ENCODE results near the gene SLC12A8.
"Not testable (repeated sequence)": the region's sequence is repeated elsewhere in the genome, so short reads cannot be mapped to it uniquely, and the experiment has no call there.

SLC12A8 gene

GRCh38 chr3:125107363-125107762, 105.2 kb downstream of the SLC12A8 start:
- peaks cover 4 to 7% of the 10 kb centered on the region in 2 donors for H3K9me3 Mint-ChIP-seq
- peak overlapping the region; percentile 79 for H3K27ac Mint-ChIP-seq
- H3K27me3 Mint-ChIP-seq = peaks cover 3 to 13% of the 10 kb centered on the region in 2 donors
- ATAC-seq (replicated peaks) (no peak), DNase-seq (no peak)
- peak overlapping the region in 1 of 2 donors; percentile 59 for H3K4me3 Mint-ChIP-seq
- peaks cover 51 to 57% of the 10 kb centered on the region in 2 donors for H3K4me1 Mint-ChIP-seq
- peaks cover 5 to 7% of the 10 kb centered on the region in 2 donors for H3K36me3 Mint-ChIP-seq

- peaks cover 7 to 15% of the 10 kb centered on the region in 2 donors for H3K27me3 Mint-ChIP-seq
- H3K27ac Mint-ChIP-seq = no peak overlapping the region
- DNase-seq (no peak), ATAC-seq (replicated peaks) (no peak)
- no peak overlapping the region for H3K4me3 Mint-ChIP-seq
- peaks cover 4 to 7% of the 10 kb centered on the region in 2 donors for H3K9me3 Mint-ChIP-seq
- H3K36me3 Mint-ChIP-seq = peaks cover 5 to 7% of the 10 kb centered on the region in 2 donors
- peaks cover 33 to 43% of the 10 kb centered on the region in 2 donors for H3K4me1 Mint-ChIP-seq
Measured at GRCh38 chr3:125105116-125105515, 107.4 kb downstream of the SLC12A8 start.

DNA sequence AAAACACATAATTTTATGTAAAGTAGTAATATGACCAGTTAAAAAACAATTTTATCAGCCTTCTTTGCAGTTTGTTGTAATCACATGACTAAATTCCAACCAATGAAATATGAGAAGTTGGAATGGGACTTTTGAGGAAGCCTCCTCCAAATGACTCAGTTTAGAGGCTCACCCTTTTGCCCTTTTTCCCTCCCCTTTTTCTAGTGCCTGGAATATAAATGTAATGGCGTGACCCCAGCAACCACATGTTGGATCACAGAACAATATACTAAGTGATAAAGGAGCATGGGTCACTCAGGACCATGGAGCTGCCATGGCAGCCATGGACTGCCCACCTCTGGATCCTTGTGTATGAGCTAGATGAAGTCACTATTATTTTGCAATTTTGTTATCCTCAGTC, 107.9 kb downstream of the SLC12A8 start:
- Mint-ChIP-seq H3K9me3 (peaks cover 6 to 11% of the 10 kb centered on the region in 2 donors), H3K27ac (peak overlapping the region; percentile 9), H3K4me3 (no peak overlapping the region), H3K27me3 (peaks cover 7 to 20% of the 10 kb centered on the region in 2 donors), H3K4me1 (peaks cover 28 to 38% of the 10 kb centered on the region in 2 donors), H3K36me3 (peaks cover 8 to 11% of the 10 kb centered on the region in 2 donors)
- DNase-seq = no peak
- no peak for ATAC-seq (replicated peaks)

GRCh38 chr3:125103406-125103805, 109.1 kb downstream of the SLC12A8 start:
- H3K9me3 Mint-ChIP-seq = peaks cover 6 to 16% of the 10 kb centered on the region in 2 donors
- no peak for ATAC-seq (replicated peaks)
- H3K4me1 Mint-ChIP-seq = peaks cover 19 to 25% of the 10 kb centered on the region in 2 donors
- no peak for DNase-seq
- H3K36me3 Mint-ChIP-seq = peaks cover 8 to 14% of the 10 kb centered on the region in 2 donors
- no peak overlapping the region for H3K4me3 Mint-ChIP-seq
- H3K27me3 Mint-ChIP-seq = peaks cover 7 to 20% of the 10 kb centered on the region in 2 donors
- H3K27ac Mint-ChIP-seq = peak overlapping the region; percentile 53

- no peak for DNase-seq
- Mint-ChIP-seq H3K9me3 (peaks cover 6 to 16% of the 10 kb centered on the region in 2 donors), H3K4me1 (peaks cover 11 to 16% of the 10 kb centered on the region in 2 donors), H3K4me3 (no peak overlapping the region), H3K27ac (no peak overlapping the region), H3K36me3 (peaks cover 8 to 14% of the 10 kb centered on the region in 2 donors), H3K27me3 (peaks cover 7 to 20% of the 10 kb centered on the region in 2 donors)
- no peak for ATAC-seq (replicated peaks)
Measured at GRCh38 chr3:125102470-125102869, 110.1 kb downstream of the SLC12A8 start.

DNA sequence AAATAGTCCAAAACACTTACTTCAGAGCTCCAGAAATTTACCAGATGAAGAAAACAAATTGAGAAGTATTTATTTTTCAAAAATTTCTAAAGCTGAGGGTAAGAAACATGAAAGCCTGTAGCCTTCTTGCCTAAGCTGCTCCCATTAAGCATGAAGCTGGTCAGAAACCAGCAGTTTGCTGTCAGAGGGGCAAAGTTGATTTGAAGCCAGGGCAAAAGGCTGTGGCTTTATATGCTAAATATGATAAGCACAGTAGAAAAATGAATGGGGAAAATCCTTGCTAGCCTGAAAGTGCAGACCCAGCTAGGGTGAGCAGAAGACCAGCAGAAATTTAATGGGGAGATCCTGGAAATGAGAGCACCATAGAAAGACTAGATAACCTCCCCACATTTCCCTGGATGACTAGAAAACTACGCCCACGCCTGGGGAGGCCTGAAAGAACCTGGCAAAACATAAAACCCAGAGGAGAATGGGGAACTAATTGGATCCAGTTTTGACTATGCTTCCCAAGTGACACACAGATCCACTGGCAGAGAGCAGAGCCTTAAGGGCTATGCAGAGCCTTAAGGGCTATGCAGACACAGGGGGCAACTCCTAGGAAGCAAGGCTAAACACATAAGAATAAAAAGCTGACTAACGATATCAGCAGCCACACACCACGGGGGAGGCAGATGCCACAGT, 113.8 kb downstream of the SLC12A8 start:
- H3K4me1 Mint-ChIP-seq = peaks cover 3% of the 10 kb centered on the region in 2 donors
- no peak overlapping the region for H3K27ac Mint-ChIP-seq
- H3K4me3 Mint-ChIP-seq = no peak overlapping the region
- peaks cover 3 to 7% of the 10 kb centered on the region in 2 donors for H3K36me3 Mint-ChIP-seq
- DNase-seq (no peak), ATAC-seq (replicated peaks) (peak in 1 of 2 donors; percentile 39)
- H3K9me3 Mint-ChIP-seq = peaks cover 2 to 9% of the 10 kb centered on the region in 2 donors
- peaks cover 7 to 13% of the 10 kb centered on the region in 2 donors for H3K27me3 Mint-ChIP-seq

GRCh38 chr3:125090649-125091048, 121.9 kb downstream of the SLC12A8 start:
- no peak overlapping the region for H3K27ac Mint-ChIP-seq
- no peak overlapping the region for H3K4me3 Mint-ChIP-seq
- DNase-seq = no peak
- H3K27me3 Mint-ChIP-seq = no peaks in the 10 kb centered on the region
- no peaks in the 10 kb centered on the region for H3K4me1 Mint-ChIP-seq
- H3K9me3 Mint-ChIP-seq = peaks cover 0 to 2% of the 10 kb centered on the region in 2 donors
- H3K36me3 Mint-ChIP-seq = peaks cover 0 to 4% of the 10 kb centered on the region in 2 donors
- no peak for ATAC-seq (replicated peaks)

DNA sequence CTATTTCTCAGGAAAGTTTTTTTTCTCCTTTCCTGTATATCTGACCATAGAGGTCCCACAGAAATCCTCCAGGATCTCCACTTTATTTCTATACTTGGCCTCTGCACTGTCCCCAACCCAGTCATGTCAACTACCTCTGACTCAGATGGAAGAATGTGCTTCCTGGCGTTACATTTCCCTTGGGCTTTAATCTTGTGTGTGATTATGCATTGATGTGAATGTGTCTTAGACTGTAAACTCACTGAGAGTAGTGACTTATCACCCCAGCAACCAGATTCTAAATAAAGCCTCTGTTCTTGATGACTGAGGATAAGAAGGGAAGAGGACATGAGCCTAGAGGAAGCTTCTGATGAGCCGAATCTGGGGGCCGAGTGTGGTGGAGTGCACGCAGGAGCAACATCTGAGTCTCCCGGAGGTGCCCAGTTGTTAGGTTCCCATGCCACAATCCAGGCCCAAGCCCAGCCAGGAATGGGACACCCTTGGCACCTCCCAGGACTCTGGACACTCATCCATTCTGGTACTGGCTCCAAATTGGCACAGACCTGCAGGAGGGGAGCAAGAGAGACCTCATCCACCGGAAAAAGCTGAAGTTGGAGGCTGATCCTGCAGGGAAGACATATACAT, 124.7 kb downstream of the SLC12A8 start:
- no peak for DNase-seq
- no peak overlapping the region for H3K4me3 Mint-ChIP-seq
- H3K36me3 Mint-ChIP-seq = peaks cover 0 to 4% of the 10 kb centered on the region in 2 donors
- H3K4me1 Mint-ChIP-seq = no peaks in the 10 kb centered on the region
- H3K27ac Mint-ChIP-seq = no peak overlapping the region
- H3K27me3 Mint-ChIP-seq = peaks cover 0 to 9% of the 10 kb centered on the region in 2 donors
- peaks cover 0 to 2% of the 10 kb centered on the region in 2 donors for H3K9me3 Mint-ChIP-seq
- no peak for ATAC-seq (replicated peaks)

DNA sequence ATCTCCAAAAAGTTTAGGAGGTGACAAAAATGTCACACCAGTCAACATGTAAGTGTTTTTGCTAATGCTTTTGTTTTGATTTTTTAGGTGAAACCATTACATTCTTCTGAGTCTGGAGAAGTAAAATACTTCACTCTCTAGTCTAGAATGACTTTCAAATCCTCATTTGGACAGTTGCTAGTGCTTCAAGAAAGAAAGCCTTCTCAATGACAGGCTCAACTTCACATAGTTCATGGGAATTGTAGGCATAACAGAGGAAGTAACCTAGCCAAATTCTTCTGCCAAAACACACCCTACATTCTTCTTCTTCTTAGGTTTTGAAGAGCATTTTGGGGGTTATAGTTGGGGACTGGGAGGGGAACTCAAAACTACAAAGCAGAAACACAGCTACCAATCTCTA, 127.4 kb downstream of the SLC12A8 start:
- Mint-ChIP-seq H3K9me3 (no peaks in the 10 kb centered on the region), H3K4me1 (no peaks in the 10 kb centered on the region), H3K27me3 (peaks cover 0 to 9% of the 10 kb centered on the region in 2 donors), H3K4me3 (no peak overlapping the region), H3K36me3 (peaks cover 0 to 6% of the 10 kb centered on the region in 2 donors), H3K27ac (no peak overlapping the region)
- DNase-seq (no peak), ATAC-seq (replicated peaks) (no peak)

- Mint-ChIP-seq H3K9me3 (no peaks in the 10 kb centered on the region), H3K27me3 (peaks cover 0 to 9% of the 10 kb centered on the region in 2 donors), H3K36me3 (peaks cover 0 to 5% of the 10 kb centered on the region in 2 donors), H3K4me3 (no peak overlapping the region), H3K4me1 (no peaks in the 10 kb centered on the region), H3K27ac (no peak overlapping the region)
- DNase-seq (no peak), ATAC-seq (replicated peaks) (no peak)
Measured at GRCh38 chr3:125083776-125084175, 128.8 kb downstream of the SLC12A8 start.

DNA sequence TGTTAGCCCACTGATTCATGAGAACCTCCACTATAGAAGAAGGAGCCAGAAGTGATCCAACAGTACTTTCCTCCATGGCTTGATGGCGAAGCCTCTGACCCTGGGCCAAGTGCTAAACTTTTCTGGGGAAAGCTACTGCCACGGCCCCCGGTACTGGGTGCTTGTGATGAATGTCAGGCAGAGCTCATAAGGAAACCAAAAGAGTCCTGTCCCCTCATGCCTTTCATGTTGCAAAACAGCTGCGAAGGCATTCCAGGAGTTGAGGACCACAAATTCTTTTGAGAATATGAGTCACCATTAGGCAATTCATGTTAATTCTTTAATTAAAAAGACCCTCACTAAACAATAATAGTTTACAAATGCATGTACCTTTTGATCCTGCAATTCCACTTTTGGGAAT, 130.2 kb downstream of the SLC12A8 start:
- not testable (repeated sequence) for ATAC-seq (replicated peaks); DNase-seq; H3K27ac Mint-ChIP-seq; H3K9me3 Mint-ChIP-seq; H3K4me3 Mint-ChIP-seq; H3K27me3 Mint-ChIP-seq; H3K36me3 Mint-ChIP-seq; H3K4me1 Mint-ChIP-seq

DNA sequence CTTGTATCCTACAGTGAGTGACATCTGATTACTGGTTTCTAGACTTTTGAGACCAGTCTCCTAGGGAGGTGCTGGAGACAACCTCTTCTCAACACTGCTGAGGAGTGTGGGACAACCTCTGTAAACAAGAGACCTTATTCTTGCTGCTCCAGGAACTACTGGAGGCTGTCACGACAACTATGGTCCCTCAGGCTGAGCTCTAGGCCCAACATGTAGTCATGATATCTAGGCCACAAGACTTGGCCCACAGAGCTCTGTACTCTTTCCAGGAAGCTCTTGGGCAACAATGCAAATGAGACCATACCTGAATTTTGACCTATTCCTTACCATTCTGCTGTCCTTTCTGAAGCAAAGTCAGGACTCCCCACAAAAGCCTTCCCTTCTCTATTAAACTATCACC, 132.5 kb downstream of the SLC12A8 start:
- no peaks in the 10 kb centered on the region for H3K9me3 Mint-ChIP-seq
- no peak overlapping the region for H3K4me3 Mint-ChIP-seq
- H3K36me3 Mint-ChIP-seq = peaks cover 0 to 2% of the 10 kb centered on the region in 2 donors
- peaks cover 4 to 8% of the 10 kb centered on the region in 2 donors for H3K4me1 Mint-ChIP-seq
- peaks cover 0 to 9% of the 10 kb centered on the region in 2 donors for H3K27me3 Mint-ChIP-seq
- ATAC-seq (replicated peaks) = no peak
- DNase-seq = no peak
- no peak overlapping the region for H3K27ac Mint-ChIP-seq

- H3K4me1 Mint-ChIP-seq = peaks cover 4 to 8% of the 10 kb centered on the region in 2 donors
- H3K4me3 Mint-ChIP-seq = no peak overlapping the region
- H3K27ac Mint-ChIP-seq = no peak overlapping the region
- H3K27me3 Mint-ChIP-seq = peaks cover 0 to 9% of the 10 kb centered on the region in 2 donors
- H3K9me3 Mint-ChIP-seq = no peaks in the 10 kb centered on the region
- peaks cover 0 to 2% of the 10 kb centered on the region in 2 donors for H3K36me3 Mint-ChIP-seq
- ATAC-seq (replicated peaks) (no peak), DNase-seq (no peak)
Measured at GRCh38 chr3:125079675-125080045, 132.9 kb downstream of the SLC12A8 start.

DNA sequence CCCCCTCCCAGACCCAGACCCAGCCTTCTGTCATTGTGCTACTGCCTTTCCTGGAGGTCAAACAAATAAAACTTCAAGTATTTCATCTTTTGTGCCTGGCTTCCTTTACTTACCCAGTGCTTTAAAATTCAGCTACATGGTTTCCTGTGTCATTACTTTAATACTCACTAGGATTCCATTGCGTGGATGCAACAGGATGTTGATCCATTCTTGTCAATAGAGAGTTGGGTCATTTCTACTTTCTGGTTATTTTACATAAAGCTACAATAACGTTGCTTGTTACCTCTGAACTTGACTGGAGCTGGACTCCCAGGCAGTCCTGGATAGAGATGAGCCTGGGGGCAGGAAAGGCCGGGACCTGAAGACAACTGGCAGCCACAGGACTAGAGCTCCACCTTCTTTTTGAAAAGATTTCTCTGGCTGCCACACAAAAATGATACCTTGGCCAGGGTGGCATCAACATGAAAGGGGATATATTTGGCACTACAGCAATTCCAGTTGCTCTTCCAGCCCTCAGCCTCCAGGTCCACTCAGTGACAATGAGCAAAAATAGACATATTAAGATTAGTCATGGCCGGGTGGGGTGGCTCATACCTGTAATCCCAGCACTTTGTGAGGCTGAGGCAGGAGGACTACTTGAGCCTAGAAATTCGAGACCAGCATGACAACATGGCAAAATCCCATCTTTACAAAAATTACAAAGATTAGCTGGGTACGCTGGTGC, 133.4 kb downstream of the SLC12A8 start:
- Mint-ChIP-seq H3K9me3 (no peaks in the 10 kb centered on the region), H3K36me3 (peaks cover 0 to 2% of the 10 kb centered on the region in 2 donors), H3K27me3 (peaks cover 0 to 6% of the 10 kb centered on the region in 2 donors), H3K4me1 (peaks cover 4 to 8% of the 10 kb centered on the region in 2 donors), H3K4me3 (no peak overlapping the region), H3K27ac (no peak overlapping the region)
- ATAC-seq (replicated peaks) (no peak), DNase-seq (no peak)
